HG03045 (cell line): ENCODE results near the gene DNAH7.
"Not testable (repeated sequence)": the region's sequence is repeated elsewhere in the genome, so short reads cannot be mapped to it uniquely, and the experiment has no call there.

Source experiments
- ATAC-seq: cut with Tn5 transposase; IDR thresholded peaks from one replicate; pipeline ENCODE4 v1.9.1; 2021; ENCODE audit warnings: mild to moderate bottlenecking, moderate library complexity; ENCODE audit not compliant: unreplicated experiment

The DNAH7 gene

GRCh38 chr2:195984923-195985726 lies 83.5 kb downstream of the DNAH7 start:
- ATAC-seq = no peak

GRCh38 chr2:195967336-195967735 lies 101.3 kb downstream of the DNAH7 start:
- ATAC-seq = no peak

GRCh38 chr2:195961873-195962272 lies 106.8 kb downstream of the DNAH7 start:
- no peak for ATAC-seq

- ATAC-seq = no peak
Measured at GRCh38 chr2:195959341-195959740, 109.3 kb downstream of the DNAH7 start.

- no peak for ATAC-seq
Measured at GRCh38 chr2:195956725-195957124, 111.9 kb downstream of the DNAH7 start.

- no peak for ATAC-seq
Measured at GRCh38 chr2:195945056-195945455, 123.6 kb downstream of the DNAH7 start.

- no peak for ATAC-seq
Measured at GRCh38 chr2:195937176-195937575, 131.5 kb downstream of the DNAH7 start.

GRCh38 chr2:195934484-195934883 lies 134.2 kb downstream of the DNAH7 start:
- no peak for ATAC-seq

GRCh38 chr2:195929531-195929930 lies 139.1 kb downstream of the DNAH7 start:
- ATAC-seq = no peak

- ATAC-seq = no peak
Measured at GRCh38 chr2:195925120-195925519, 143.5 kb downstream of the DNAH7 start.

GRCh38 chr2:195923889-195924288 lies 144.7 kb downstream of the DNAH7 start:
- ATAC-seq = no peak

- ATAC-seq = not testable (repeated sequence)
Measured at GRCh38 chr2:195917021-195917600, 151.5 kb downstream of the DNAH7 start.

GRCh38 chr2:195912079-195912478 lies 156.6 kb downstream of the DNAH7 start:
- no peak for ATAC-seq

GRCh38 chr2:195910570-195910969 lies 158.1 kb downstream of the DNAH7 start:
- no peak for ATAC-seq

GRCh38 chr2:195909926-195910325 lies 158.7 kb downstream of the DNAH7 start:
- no peak for ATAC-seq

GRCh38 chr2:195907474-195907873 lies 161.2 kb downstream of the DNAH7 start:
- no peak for ATAC-seq

GRCh38 chr2:195903956-195904355 lies 164.7 kb downstream of the DNAH7 start:
- no peak for ATAC-seq

- ATAC-seq = no peak
Measured at GRCh38 chr2:195902857-195903256, 165.8 kb downstream of the DNAH7 start.

GRCh38 chr2:195899226-195899625 lies 169.4 kb downstream of the DNAH7 start:
- no peak for ATAC-seq

GRCh38 chr2:195898505-195899191 lies 170.0 kb downstream of the DNAH7 start:
- ATAC-seq = no peak

- no peak for ATAC-seq
Measured at GRCh38 chr2:195891081-195891480, 177.6 kb downstream of the DNAH7 start.

- no peak for ATAC-seq
Measured at GRCh38 chr2:195879153-195879552, 189.5 kb downstream of the DNAH7 start.
